MM.1S (cell line): Measurements from ENCODE around the gene MAGI1.

ENCODE experiments used
- DNase-seq: peaks from one replicate; pipeline ENCODE4 v3.0.0-alpha.2; 2015
- H2AFZ ChIP-seq: fragments of 300-600 bp; sonication (generic); 2 replicates; pipeline ENCODE4 v1.6.0; 2016; ENCODE audit warnings: antibody characterized with exemption, low read length
- H3F3A ChIP-seq: fragments of 300-600 bp; sonication (generic); 2 replicates; pipeline ENCODE4 v1.6.1; 2016; ENCODE audit warnings: mild to moderate bottlenecking, antibody characterized with exemption, low read length, moderate library complexity, mixed read lengths; ENCODE audit not compliant: insufficient read depth
- H3K27ac ChIP-seq: fragments of 300-600 bp; sonication (generic); 2 replicates; pipeline ENCODE4 v1.5.1; 2016; ENCODE audit warnings: mild to moderate bottlenecking, low read length
- H3K27me3 ChIP-seq: fragments of 300-600 bp; sonication (generic); replicated peaks from 2 replicates; pipeline ENCODE4 v1.6.0; 2016; ENCODE audit warnings: low read length; ENCODE audit not compliant: insufficient read depth
- H3K36me3 ChIP-seq: fragments of 300-600 bp; sonication (generic); replicated peaks from 2 replicates; pipeline ENCODE4 v1.6.1; 2016; ENCODE audit warnings: mild to moderate bottlenecking, low read length, mixed read lengths; ENCODE audit not compliant: insufficient read depth
- H3K4me1 ChIP-seq: fragments of 300-600 bp; sonication (generic); 2 replicates; pipeline ENCODE4 v1.6.1; 2016; ENCODE audit warnings: low read length, mixed read lengths
- H3K4me2 ChIP-seq: fragments of 300-600 bp; sonication (generic); 2 replicates; pipeline ENCODE4 v1.6.0; 2016; ENCODE audit warnings: low read depth, low read length
- H3K4me3 ChIP-seq: fragments of 300-600 bp; sonication (generic); 2 replicates; pipeline ENCODE4 v1.5.1; 2016; ENCODE audit warnings: low read length, mixed read lengths
- H3K79me2 ChIP-seq: fragments of 300-600 bp; sonication (generic); 2 replicates; pipeline ENCODE4 v1.6.1; 2016; ENCODE audit warnings: mixed run types, low read length, mixed read lengths
- H3K9ac ChIP-seq: fragments of 300-600 bp; sonication (generic); 2 replicates; pipeline ENCODE4 v1.6.1; 2016; ENCODE audit warnings: low read length, mixed read lengths
- H3K9me2 ChIP-seq: fragments of 300-600 bp; sonication (generic); replicated peaks from 2 replicates; pipeline ENCODE4 v1.6.1; 2016; ENCODE audit warnings: mild to moderate bottlenecking, low read length, mixed read lengths; ENCODE audit not compliant: insufficient read depth
- H3K9me3 ChIP-seq: fragments of 300-600 bp; sonication (generic); replicated peaks from 2 replicates; pipeline ENCODE4 v1.6.1; 2016; ENCODE audit warnings: mild to moderate bottlenecking, low read length, mixed read lengths; ENCODE audit not compliant: insufficient read depth
- H4K20me1 ChIP-seq: fragments of 300-600 bp; sonication (generic); 2 replicates; pipeline ENCODE4 v1.6.1; 2016; ENCODE audit warnings: mild to moderate bottlenecking, low read length, moderate library complexity, mixed read lengths; ENCODE audit not compliant: insufficient read depth
- CTCF ChIP-seq: fragments of 300-600 bp; sonication (generic); IDR thresholded peaks from 2 replicates; pipeline ENCODE4 v1.5.1; 2016; ENCODE audit warnings: antibody characterized with exemption, low read length, mixed read lengths
- EZH2 ChIP-seq: fragments of 300-600 bp; sonication (generic); optimal IDR thresholded peaks from 2 replicates; pipeline ENCODE3; 2017; ENCODE audit warnings: low read depth, mild to moderate bottlenecking, antibody characterized with exemption, low read length, mixed read lengths
- EZH2phosphoT487 ChIP-seq: fragments of 300-600 bp; sonication (generic); IDR thresholded peaks from 2 replicates; pipeline ENCODE4 v1.6.1; 2018; ENCODE audit warnings: antibody characterized with exemption, low read length

Gene MAGI1

GRCh38 chr3:66053550-66054094, 14.9 kb upstream of the MAGI1 start:
- Histone ChIP-seq H3K9me3 (no peaks in the 10 kb centered on the region), H3K4me3 (no peak overlapping the region), H2AFZ (no peak overlapping the region), H3F3A (no peaks in the 10 kb centered on the region; the same call in 1 of the 2 replicates), H3K27me3 (no peaks in the 10 kb centered on the region), H4K20me1 (no peaks in the 10 kb centered on the region), H3K4me1 (no peaks in the 10 kb centered on the region), H3K9me2 (no peaks in the 10 kb centered on the region), H3K36me3 (no peaks in the 10 kb centered on the region), H3K79me2 (no peaks in the 10 kb centered on the region), H3K9ac (no peak overlapping the region), H3K4me2 (no peak overlapping the region), H3K27ac (no peak overlapping the region)
- TF ChIP-seq EZH2phosphoT487 (no peak), CTCF (no peak), EZH2 (no peak)
- no peak for DNase-seq

- no peaks in the 10 kb centered on the region for H3K9me3 ChIP-seq
- no peak overlapping the region for H3K9ac ChIP-seq
These were observed 14.2 kb upstream of the MAGI1 start for GRCh38 chr3:66052721-66053549.

GRCh38 chr3:66050821-66051220, 12.1 kb upstream of the MAGI1 start:
- no peaks in the 10 kb centered on the region for H3K36me3 ChIP-seq
- H2AFZ ChIP-seq = no peak overlapping the region
- no peak overlapping the region for H3K27ac ChIP-seq
- no peaks in the 10 kb centered on the region; the same call in 1 of the 2 replicates for H3F3A ChIP-seq
- no peaks in the 10 kb centered on the region for H3K27me3 ChIP-seq
- no peaks in the 10 kb centered on the region for H3K4me1 ChIP-seq
- H3K79me2 ChIP-seq = no peaks in the 10 kb centered on the region
- no peaks in the 10 kb centered on the region for H4K20me1 ChIP-seq
- no peak for DNase-seq
- no peak overlapping the region for H3K9ac ChIP-seq
- H3K9me2 ChIP-seq = no peaks in the 10 kb centered on the region
- no peak overlapping the region for H3K4me2 ChIP-seq
- no peaks in the 10 kb centered on the region for H3K9me3 ChIP-seq
- TF ChIP-seq EZH2 = no peak
- no peak for TF ChIP-seq EZH2phosphoT487
- no peak for TF ChIP-seq CTCF
- no peak overlapping the region for H3K4me3 ChIP-seq

More at GRCh38 chr3:66052721-66053549, 14.2 kb upstream of the MAGI1 start:
- DNase-seq = no peak
- no peaks in the 10 kb centered on the region for H3K36me3 ChIP-seq
- no peaks in the 10 kb centered on the region for H3K79me2 ChIP-seq
- TF ChIP-seq CTCF (no peak), EZH2phosphoT487 (no peak), EZH2 (no peak)
- no peak overlapping the region for H3K27ac ChIP-seq
- no peak overlapping the region for H2AFZ ChIP-seq
- no peaks in the 10 kb centered on the region for H4K20me1 ChIP-seq
- no peaks in the 10 kb centered on the region for H3K4me1 ChIP-seq
- H3F3A ChIP-seq = no peaks in the 10 kb centered on the region; the same call in 1 of the 2 replicates
- no peak overlapping the region for H3K4me3 ChIP-seq
- no peak overlapping the region for H3K4me2 ChIP-seq
- no peaks in the 10 kb centered on the region for H3K9me2 ChIP-seq
- H3K27me3 ChIP-seq = no peaks in the 10 kb centered on the region
